Rectal smooth muscle tissue (tissue), 1 donor: ENCODE measurements around the gene CCNE1.

Experiments
- H3K27ac ChIP-seq: one replicate; pipeline ENCODE4 v1.7.0; 2013; ENCODE audit warnings: low read depth, low read length, inconsistent platforms
- H3K27me3 ChIP-seq: one replicate; pipeline ENCODE4 v1.7.0; 2013; ENCODE audit warnings: low read length; ENCODE audit not compliant: control insufficient read depth, insufficient read depth
- H3K36me3 ChIP-seq: one replicate; pipeline ENCODE4 v1.7.0; 2013; ENCODE audit warnings: low read length; ENCODE audit not compliant: control insufficient read depth, insufficient read depth
- H3K4me1 ChIP-seq: one replicate; pipeline ENCODE4 v1.7.0; 2013; ENCODE audit warnings: low read length; ENCODE audit not compliant: control insufficient read depth, insufficient read depth
- H3K4me3 ChIP-seq: one replicate; pipeline ENCODE4 v1.7.0; 2013; ENCODE audit warnings: low read length
- H3K9ac ChIP-seq: one replicate; pipeline ENCODE4 v1.7.0; 2013; ENCODE audit warnings: low read length

The CCNE1 gene

GRCh38 chr19:29832801-29833200, 21.0 kb downstream of the CCNE1 start:
- no peak overlapping the region for H3K4me3 ChIP-seq
- no peak overlapping the region for H3K27ac ChIP-seq
- H3K27me3 ChIP-seq = peaks cover 3% of the 10 kb centered on the region
- no peaks in the 10 kb centered on the region for H3K4me1 ChIP-seq
- H3K36me3 ChIP-seq = no peaks in the 10 kb centered on the region
- H3K9ac ChIP-seq = no peak overlapping the region

DNA sequence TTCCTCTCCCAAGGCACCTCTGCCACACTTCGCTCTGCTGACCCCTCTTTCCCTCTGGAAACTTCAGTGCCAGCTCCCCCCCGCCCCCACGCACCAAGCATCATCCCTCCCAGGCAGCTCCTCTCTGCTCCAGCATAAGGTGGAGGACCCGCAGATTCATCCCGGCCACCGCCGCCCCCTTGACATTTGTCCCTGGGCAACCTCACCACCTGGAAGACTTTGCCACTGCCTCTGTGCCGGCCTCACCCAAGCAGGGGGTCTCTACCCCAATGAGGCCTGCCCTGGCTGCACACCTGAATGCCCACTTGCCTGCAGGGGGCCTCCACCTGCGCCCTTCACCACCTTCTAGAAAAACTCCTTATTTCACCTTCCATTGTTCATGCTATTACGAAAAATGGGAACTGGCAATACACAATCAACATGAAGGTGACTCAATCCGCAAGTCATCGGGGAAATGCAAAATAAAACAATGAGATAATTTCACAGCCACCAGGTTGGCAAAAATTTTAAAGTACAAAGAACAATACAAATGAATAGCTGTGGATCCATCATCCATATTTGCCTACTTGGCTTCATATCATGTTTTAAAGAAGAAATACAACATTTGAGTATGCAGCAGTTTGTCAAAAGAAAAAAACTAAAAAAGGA, 21.9 kb downstream of the CCNE1 start:
- peaks cover 3% of the 10 kb centered on the region for H3K27me3 ChIP-seq
- no peaks in the 10 kb centered on the region for H3K4me1 ChIP-seq
- no peak overlapping the region for H3K9ac ChIP-seq
- no peak overlapping the region for H3K4me3 ChIP-seq
- H3K27ac ChIP-seq = no peak overlapping the region
- H3K36me3 ChIP-seq = no peaks in the 10 kb centered on the region

GRCh38 chr19:29834991-29835846, 23.4 kb downstream of the CCNE1 start:
- no peak overlapping the region for H3K4me3 ChIP-seq

GRCh38 chr19:29836409-29836825, 24.6 kb downstream of the CCNE1 start:
- no peak overlapping the region for H3K4me3 ChIP-seq
- no peaks in the 10 kb centered on the region for H3K36me3 ChIP-seq
- no peaks in the 10 kb centered on the region for H3K4me1 ChIP-seq
- H3K27me3 ChIP-seq = no peaks in the 10 kb centered on the region
- H3K9ac ChIP-seq = no peak overlapping the region
- no peak overlapping the region for H3K27ac ChIP-seq

More at GRCh38 chr19:29834991-29835846, 23.4 kb downstream of the CCNE1 start:
- Histone ChIP-seq H3K27me3 (peaks cover 3% of the 10 kb centered on the region), H3K27ac (no peak overlapping the region), H3K4me1 (no peaks in the 10 kb centered on the region), H3K9ac (no peak overlapping the region), H3K36me3 (no peaks in the 10 kb centered on the region)

DNA sequence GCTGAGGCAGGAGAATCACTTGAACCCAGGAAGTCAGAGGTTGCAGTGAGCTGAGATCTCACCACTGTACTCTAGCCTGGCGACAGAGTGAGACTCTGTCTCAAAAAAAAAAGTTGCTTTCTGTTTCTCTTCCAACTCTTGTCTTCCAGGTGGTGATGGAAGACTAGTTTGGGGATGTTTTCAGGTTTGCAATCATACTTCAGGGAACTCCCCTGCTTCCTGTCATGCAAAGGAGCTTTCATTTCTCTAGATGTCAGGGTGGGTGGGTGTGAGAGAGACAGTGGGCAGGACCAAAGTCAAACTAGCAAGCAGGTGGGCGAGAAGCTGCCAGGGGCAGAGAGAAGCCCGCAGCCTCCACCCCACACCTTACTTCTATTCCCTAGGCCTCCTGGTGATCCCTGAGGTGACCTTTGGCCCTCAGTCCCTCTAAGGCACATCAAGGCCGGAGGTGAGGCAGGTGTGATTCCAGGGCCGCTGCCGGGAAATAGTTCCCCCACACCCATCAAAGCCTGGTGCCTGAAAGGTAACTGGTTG, 25.7 kb downstream of the CCNE1 start:
- H3K27me3 ChIP-seq = no peaks in the 10 kb centered on the region
- H3K9ac ChIP-seq = no peak overlapping the region
- no peak overlapping the region for H3K4me3 ChIP-seq
- H3K36me3 ChIP-seq = no peaks in the 10 kb centered on the region
- H3K27ac ChIP-seq = no peak overlapping the region
- H3K4me1 ChIP-seq = no peaks in the 10 kb centered on the region

GRCh38 chr19:29837996-29838395, 26.2 kb downstream of the CCNE1 start:
- Histone ChIP-seq H3K9ac (no peak overlapping the region), H3K27ac (no peak overlapping the region), H3K27me3 (no peaks in the 10 kb centered on the region), H3K4me3 (no peak overlapping the region), H3K4me1 (no peaks in the 10 kb centered on the region), H3K36me3 (no peaks in the 10 kb centered on the region)

GRCh38 chr19:29840066-29840950, 28.5 kb downstream of the CCNE1 start:
- no peak overlapping the region for H3K27ac ChIP-seq
- H3K27me3 ChIP-seq = no peaks in the 10 kb centered on the region
- peaks cover 7% of the 10 kb centered on the region for H3K4me1 ChIP-seq
- no peak overlapping the region for H3K4me3 ChIP-seq
- no peak overlapping the region for H3K9ac ChIP-seq
- H3K36me3 ChIP-seq = no peaks in the 10 kb centered on the region

DNA sequence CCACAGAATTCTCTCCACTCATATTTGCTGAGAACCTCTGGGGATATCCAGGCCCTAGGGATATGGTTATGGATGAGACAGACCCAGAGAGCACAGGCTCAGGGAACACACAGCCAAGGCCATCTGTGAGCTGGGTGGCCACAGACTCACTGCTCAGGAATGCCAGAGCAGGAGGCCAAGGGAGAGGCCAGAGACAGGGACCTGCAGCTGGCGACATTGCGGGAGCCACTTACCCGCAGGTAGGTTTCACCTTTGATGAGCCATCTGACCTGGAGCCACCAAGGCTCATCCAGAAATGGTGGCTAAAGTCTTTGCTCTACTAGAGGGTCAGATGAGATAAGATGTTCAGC, 29.4 kb downstream of the CCNE1 start:
- no peak overlapping the region for H3K27ac ChIP-seq
- no peaks in the 10 kb centered on the region for H3K36me3 ChIP-seq

DNA sequence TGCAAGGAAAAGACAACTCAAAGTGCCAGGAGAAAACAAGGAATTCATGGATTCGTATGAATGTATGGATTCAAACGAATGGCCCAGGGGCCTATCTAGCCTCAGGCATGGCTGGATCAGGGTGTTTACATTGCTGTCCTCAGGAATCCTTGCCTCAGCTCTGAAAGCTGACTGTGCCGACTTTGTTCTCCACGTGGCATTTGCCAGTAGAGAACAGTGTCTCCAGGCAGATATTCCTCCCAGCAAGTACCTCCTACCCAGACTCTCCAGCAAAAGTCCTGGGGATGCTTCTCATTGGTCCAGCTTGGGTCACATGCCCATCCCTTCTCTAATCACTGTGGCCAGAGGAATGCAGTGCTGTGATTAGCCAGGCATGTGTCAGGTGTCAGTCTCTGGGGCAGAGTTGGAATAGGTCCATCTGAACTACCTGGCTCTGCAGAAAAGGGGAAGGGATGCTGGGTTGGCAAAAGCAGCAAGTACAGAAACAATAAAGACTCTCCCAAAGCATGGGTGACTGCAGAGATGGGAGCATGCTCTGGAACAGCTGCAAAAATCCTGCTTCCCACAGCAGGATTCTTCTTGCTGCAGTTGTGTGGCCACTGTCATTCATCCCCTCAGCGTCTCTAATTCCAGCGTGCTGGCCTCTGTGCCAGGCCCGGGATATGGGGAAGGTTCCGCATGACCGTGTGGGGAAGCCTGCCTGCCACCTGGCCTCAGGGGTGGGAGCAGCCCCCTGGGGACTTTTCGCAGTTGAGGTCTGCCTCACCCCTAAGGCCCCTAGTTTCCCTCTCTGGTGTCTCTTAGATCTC, 30.0 kb downstream of the CCNE1 start:
- Histone ChIP-seq H3K4me3 (no peak overlapping the region), H3K27ac (no peak overlapping the region), H3K27me3 (no peaks in the 10 kb centered on the region), H3K4me1 (peaks cover 10% of the 10 kb centered on the region), H3K9ac (no peak overlapping the region), H3K36me3 (no peaks in the 10 kb centered on the region)

More for the DNA sequence above, 29.4 kb downstream of the CCNE1 start:
- Histone ChIP-seq H3K4me3 (no peak overlapping the region), H3K4me1 (peaks cover 10% of the 10 kb centered on the region), H3K27me3 (no peaks in the 10 kb centered on the region), H3K9ac (no peak overlapping the region)

- peak overlapping the region; percentile 58 for H3K4me3 ChIP-seq
- no peak overlapping the region for H3K27ac ChIP-seq
Measured at GRCh38 chr19:29842471-29843179, 30.8 kb downstream of the CCNE1 start.

More at GRCh38 chr19:29842471-29843179, 30.8 kb downstream of the CCNE1 start:
- Histone ChIP-seq H3K9ac (no peak overlapping the region), H3K27me3 (no peaks in the 10 kb centered on the region), H3K4me1 (peaks cover 10% of the 10 kb centered on the region), H3K36me3 (no peaks in the 10 kb centered on the region)
